HCT116 (cell line): Measurements from ENCODE around the gene DOCK2. TPM values are rescaled to one million over a fixed set of nuclear protein-coding genes. Genes with fewer than 3 reads are reported as not detected.

Experiments used
- ATAC-seq: fragments of 200-7000 bp; cut with Tn5 transposase; 2 replicates; pipeline ENCODE4 v1.9.1; 2020; ENCODE audit warnings: mild to moderate bottlenecking, moderate library complexity
- BruUV-seq: library from RNA; stranded (reverse); fragments of 400-500 nt; replicated peaks from 2 replicates; lab custom pipeline; 2021; lab: Mats Ljungman, UMichigan
- CTCF ChIA-PET: fragments of 300-600 bp; sonication (Branson Sonifier 250); formaldehyde crosslinking; loops from one replicate; lab custom pipeline; 2021; ENCODE audit warnings: antibody characterized with exemption; lab: Charles Lee
- POLR2A ChIA-PET: fragments of 300-600, 350-600 bp; sonication (Branson Sonifier 250); formaldehyde crosslinking; loops from one replicate; lab custom pipeline; 2021; ENCODE audit warnings: antibody characterized with exemption; lab: Charles Lee
- RAD21 ChIA-PET, 2 experiments: fragments of 300-600 bp; sonication (Branson Sonifier 250); formaldehyde crosslinking; loops; one replicate each; lab custom pipeline; 2023; ENCODE audit warnings: low total read pairs in 2 of 2; ENCODE audit not compliant: uncharacterized antibody in 2 of 2, unreplicated experiment in 2 of 2, low non-redundant PET in 1 of 2; lab: Charles Lee
- DNase-seq: peaks from one replicate; pipeline ENCODE4 v3.0.0-alpha.2; 2010; ENCODE audit warnings: low read depth, low spot score
- H2AFZ ChIP-seq: fragments of 200-600 bp; shearing (Covaris generic), sonication (generic); 2 replicates; pipeline ENCODE4 v1.6.1; 2017; ENCODE audit warnings: low read depth, mixed run types, mixed read lengths, antibody characterized with exemption, low read length; ENCODE audit not compliant: poor library complexity, severe bottlenecking
- H3K27ac ChIP-seq: 2 replicates; pipeline ENCODE4 v1.5.1; 2012; ENCODE audit warnings: low read depth, low read length
- H3K27me3 ChIP-seq: fragments of 200-600 bp; sonication (generic); 2 replicates; pipeline ENCODE4 v1.6.1; 2016; ENCODE audit warnings: mixed run types, low read length, mixed read lengths; ENCODE audit not compliant: insufficient read depth
- H3K36me3 ChIP-seq, 2 experiments: fragments of 200-500 bp in 1 of 2; fragments of 200-600 bp in 1 of 2; sonication (Bioruptor generic) in 1 of 2; sonication (generic) in 1 of 2; 2 replicates each; pipeline versions ENCODE4 v1.5.1 to v1.6.1; 2014 to 2016; ENCODE audit warnings: low read length in 2 of 2, inconsistent platforms in 1 of 2, mixed read lengths in 1 of 2, mixed run types in 1 of 2; ENCODE audit not compliant: insufficient read depth in 2 of 2, control insufficient read depth in 1 of 2
- H3K4me1 ChIP-seq, 2 experiments: fragments of 200-600 bp in 1 of 2; sonication (generic) in 1 of 2; 2 replicates each; pipeline versions ENCODE4 v1.5.1 to v1.6.1; 2012 to 2017; ENCODE audit warnings: low read length in 2 of 2, inconsistent platforms in 1 of 2, mild to moderate bottlenecking in 1 of 2, mixed read lengths in 1 of 2, mixed run types in 1 of 2, moderate library complexity in 1 of 2; ENCODE audit not compliant: insufficient read depth in 2 of 2, control insufficient read depth in 1 of 2
- H3K4me2 ChIP-seq: fragments of 200-600 bp; sonication (generic); 2 replicates; pipeline ENCODE4 v1.6.1; 2017; ENCODE audit warnings: mixed run types, low read length, mixed read lengths
- H3K4me3 ChIP-seq, 2 experiments: fragments of 200-600 bp in 1 of 2; sonication (generic) in 1 of 2; replicated peaks in 1 of 2; 2 replicates each; pipeline ENCODE4 v1.5.1; 2011 to 2016; ENCODE audit warnings: low read length in 2 of 2, control low read depth in 1 of 2, low read depth in 1 of 2, mild to moderate bottlenecking in 1 of 2, mixed read lengths in 1 of 2, mixed run types in 1 of 2
- H3K79me2 ChIP-seq: fragments of 200-600 bp; sonication (generic); 2 replicates; pipeline ENCODE4 v1.6.1; 2017; ENCODE audit warnings: mild to moderate bottlenecking, mixed run types, low read length, moderate library complexity, mixed read lengths; ENCODE audit not compliant: insufficient read depth
- H3K9ac ChIP-seq: fragments of 200-600 bp; sonication (generic); 2 replicates; pipeline ENCODE4 v1.6.1; 2016; ENCODE audit warnings: low read length, mixed read lengths
- H3K9me2 ChIP-seq: fragments of 200-600 bp; sonication (generic), shearing (Covaris generic); 2 replicates; pipeline ENCODE4 v1.6.1; 2017; ENCODE audit warnings: mixed run types, mild to moderate bottlenecking, moderate library complexity; ENCODE audit not compliant: insufficient read depth
- H3K9me3 ChIP-seq, 2 experiments: fragments of 200-500 bp in 1 of 2; fragments of 200-600 bp in 1 of 2; sonication (Bioruptor generic) in 1 of 2; sonication (generic) in 1 of 2; 2 replicates each; pipeline ENCODE4 v1.6.1; 2014 to 2017; ENCODE audit warnings: low read length in 2 of 2, mixed read lengths in 2 of 2, inconsistent platforms in 1 of 2, low read depth in 1 of 2, mild to moderate bottlenecking in 1 of 2, mixed run types in 1 of 2, moderate library complexity in 1 of 2; ENCODE audit not compliant: control insufficient read depth in 1 of 2, insufficient read depth in 1 of 2
- H4K20me1 ChIP-seq: fragments of 200-600 bp; sonication (generic), shearing (Covaris generic); 2 replicates; pipeline ENCODE4 v1.6.1; 2017; ENCODE audit warnings: mixed run types, mild to moderate bottlenecking, moderate library complexity; ENCODE audit not compliant: insufficient read depth
- CBX3 ChIP-seq: IDR thresholded peaks from 2 replicates; pipeline ENCODE4 v1.6.1; 2012; ENCODE audit warnings: low read depth
- RAD21 ChIP-seq: IDR thresholded peaks from 2 replicates; pipeline ENCODE4 v1.6.1; 2012; ENCODE audit warnings: low read depth, mild to moderate bottlenecking
- SP1 ChIP-seq: IDR thresholded peaks from 2 replicates; pipeline ENCODE4 v1.6.1; 2012; ENCODE audit warnings: low read depth
- YY1 ChIP-seq: IDR thresholded peaks from 2 replicates; pipeline ENCODE4 v1.6.1; 2011; ENCODE audit warnings: low read length, low read depth, moderate library complexity, mild to moderate bottlenecking; ENCODE audit not compliant: insufficient replicate concordance; ENCODE audit errors: extremely low read depth
- ZFX ChIP-seq: fragments of 450-650 bp; IDR thresholded peaks from 2 replicates; pipeline ENCODE4 v1.6.1; 2017
- intact Hi-C: fragments of 100-400 bp; cut with micrococcal nuclease; formaldehyde crosslinking; loops from 2 replicates; pipeline ENCODE4 v1.10.0; 2022
- total RNA-seq: library from RNA; stranded (reverse); gene quantifications from one replicate; pipeline ENCODE4 v1.2.1, GENCODE V29; 2021; ENCODE audit not compliant: unreplicated experiment
- TF ChIP-seq, protein P1 (sequence below): IDR thresholded peaks from 2 replicates; pipeline ENCODE4 v1.6.1; 2012

Gene DOCK2
- total RNA-seq, 1 experiment from 2014 or later: 0.89 TPM

DNA sequence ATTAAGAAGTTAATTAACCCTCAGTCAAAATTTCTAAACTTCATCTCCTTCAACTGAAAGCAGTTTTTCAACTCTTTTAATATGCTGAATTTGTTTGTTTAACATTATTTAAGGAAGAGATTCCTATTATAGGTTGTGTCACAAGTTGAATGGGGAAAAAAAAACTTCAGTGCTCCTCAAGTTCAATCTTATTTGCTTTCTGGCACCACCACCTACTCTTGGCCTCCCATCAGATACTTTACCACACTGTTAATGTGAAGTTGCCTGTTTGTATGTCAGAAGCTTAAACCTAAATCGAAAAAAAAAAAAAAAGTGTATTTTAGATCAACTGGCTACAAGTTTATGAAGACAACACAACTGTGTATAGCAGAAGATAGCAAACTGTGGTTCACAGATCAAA lies 4.1 kb upstream of the DOCK2 start:
- intact Hi-C loops: no loop called here
- no TSS peak for BruUV-seq
- Histone ChIP-seq H4K20me1 (no peaks in the 10 kb centered on the region), H2AFZ (no peak overlapping the region), H3K36me3 (no peaks in the 10 kb centered on the region), H3K4me3 (no peak overlapping the region), H3K79me2 (no peaks in the 10 kb centered on the region), H3K9me2 (no peaks in the 10 kb centered on the region), H3K4me2 (no peak overlapping the region), H3K27ac (no peak overlapping the region), H3K9ac (no peak overlapping the region), H3K27me3 (no peaks in the 10 kb centered on the region), H3K4me1 (no peaks in the 10 kb centered on the region), H3K9me3 (no peaks in the 10 kb centered on the region)
- DNase-seq: no peak
- POLR2A ChIA-PET: no interaction called here
- no peak for ATAC-seq
- CTCF ChIA-PET: no interaction called here
- RAD21 ChIA-PET: no interaction called here
- TF ChIP-seq, protein P1, sequence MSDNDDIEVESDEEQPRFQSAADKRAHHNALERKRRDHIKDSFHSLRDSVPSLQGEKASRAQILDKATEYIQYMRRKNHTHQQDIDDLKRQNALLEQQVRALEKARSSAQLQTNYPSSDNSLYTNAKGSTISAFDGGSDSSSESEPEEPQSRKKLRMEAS: no peak
- TF ChIP-seq YY1 (no peak), ZFX (no peak), SP1 (no peak)

DNA sequence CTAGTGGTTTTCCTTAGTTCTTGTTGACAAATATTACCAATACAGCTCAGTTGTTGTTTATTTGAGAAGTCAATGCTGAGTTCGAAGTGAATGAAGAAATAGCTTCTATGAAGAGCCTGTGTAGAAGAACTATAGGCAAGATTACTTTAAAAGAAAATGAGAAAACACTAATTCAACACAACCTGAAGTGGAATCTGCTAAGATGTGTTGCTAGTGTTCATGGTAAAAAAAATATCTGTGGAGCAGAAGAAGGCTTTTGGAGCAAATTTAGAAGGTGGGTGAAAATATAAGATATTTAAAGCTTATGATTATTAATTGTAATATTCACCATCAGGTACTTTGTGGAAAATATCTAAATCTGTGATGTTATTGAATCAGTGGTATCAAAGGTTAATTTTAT lies 2.5 kb upstream of the DOCK2 start:
- H3K4me2 ChIP-seq: no peak overlapping the region

More for the DNA sequence above, 2.5 kb upstream of the DOCK2 start:
- H3K27me3 ChIP-seq: no peaks in the 10 kb centered on the region; the same call in 1 of the 2 replicates
- no peak overlapping the region for H2AFZ ChIP-seq
- BruUV-seq: no TSS peak
- RAD21 ChIA-PET: no interaction called here
- no peak overlapping the region for H3K27ac ChIP-seq
- no peak overlapping the region for H3K9ac ChIP-seq
- intact Hi-C loops: no loop called here
- ATAC-seq: no peak
- CTCF ChIA-PET: no interaction called here
- no peaks in the 10 kb centered on the region for H3K9me3 ChIP-seq
- no peak overlapping the region for H3K4me3 ChIP-seq
- no peak for TF ChIP-seq RAD21
- TF ChIP-seq, protein P1: no peak
- no peak for TF ChIP-seq CBX3
- TF ChIP-seq, all 23 proteins: peak for 0
- Histone ChIP-seq H3K36me3 (no peaks in the 10 kb centered on the region), H3K9me2 (no peaks in the 10 kb centered on the region), H3K79me2 (no peaks in the 10 kb centered on the region), H3K4me1 (no peaks in the 10 kb centered on the region), H4K20me1 (no peaks in the 10 kb centered on the region)
- no peak for DNase-seq
- POLR2A ChIA-PET: no interaction called here
